Sciatic nerve (tissue), 2 donors: ENCODE measurements around the gene CYP1A1. TPM values are rescaled to one million over a fixed set of nuclear protein-coding genes. Genes with fewer than 3 reads are reported as not detected.
A peak's percentile ranks its signal among the peaks of the same experiment; 100 is the strongest.

Experiments
- ATAC-seq: fragments of 200-7000 bp; cut with Tn5 transposase; one replicate; pipeline ENCODE4 v1.9.1; 2020; ENCODE audit warnings: mild to moderate bottlenecking, moderate library complexity
- DNase-seq: peaks from one replicate; pipeline ENCODE4 v3.0.0-alpha.2; 2020; ENCODE audit warnings: low spot score
- intact Hi-C: fragments of 100-400 bp; cut with DNase I; formaldehyde crosslinking; loops from one replicate; pipeline ENCODE4 v1.14.2; 2022
- total RNA-seq: library from RNA; stranded (reverse); fragmentation: NEBNext Ultra II Directional; extraction: Animal tissue kit (Norgen Biotek cat#: 25700); gene quantifications from one replicate; pipeline ENCODE4 v1.2.1, GENCODE V29; 2021
- donor health status: DM: no; HTN: no; CAD: no.
- donor health status: DM: no; HTN: no; CAD: no.

CYP1A1 gene, protein sequence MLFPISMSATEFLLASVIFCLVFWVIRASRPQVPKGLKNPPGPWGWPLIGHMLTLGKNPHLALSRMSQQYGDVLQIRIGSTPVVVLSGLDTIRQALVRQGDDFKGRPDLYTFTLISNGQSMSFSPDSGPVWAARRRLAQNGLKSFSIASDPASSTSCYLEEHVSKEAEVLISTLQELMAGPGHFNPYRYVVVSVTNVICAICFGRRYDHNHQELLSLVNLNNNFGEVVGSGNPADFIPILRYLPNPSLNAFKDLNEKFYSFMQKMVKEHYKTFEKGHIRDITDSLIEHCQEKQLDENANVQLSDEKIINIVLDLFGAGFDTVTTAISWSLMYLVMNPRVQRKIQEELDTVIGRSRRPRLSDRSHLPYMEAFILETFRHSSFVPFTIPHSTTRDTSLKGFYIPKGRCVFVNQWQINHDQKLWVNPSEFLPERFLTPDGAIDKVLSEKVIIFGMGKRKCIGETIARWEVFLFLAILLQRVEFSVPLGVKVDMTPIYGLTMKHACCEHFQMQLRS
- 0.18 TPM for total RNA-seq

DNA sequence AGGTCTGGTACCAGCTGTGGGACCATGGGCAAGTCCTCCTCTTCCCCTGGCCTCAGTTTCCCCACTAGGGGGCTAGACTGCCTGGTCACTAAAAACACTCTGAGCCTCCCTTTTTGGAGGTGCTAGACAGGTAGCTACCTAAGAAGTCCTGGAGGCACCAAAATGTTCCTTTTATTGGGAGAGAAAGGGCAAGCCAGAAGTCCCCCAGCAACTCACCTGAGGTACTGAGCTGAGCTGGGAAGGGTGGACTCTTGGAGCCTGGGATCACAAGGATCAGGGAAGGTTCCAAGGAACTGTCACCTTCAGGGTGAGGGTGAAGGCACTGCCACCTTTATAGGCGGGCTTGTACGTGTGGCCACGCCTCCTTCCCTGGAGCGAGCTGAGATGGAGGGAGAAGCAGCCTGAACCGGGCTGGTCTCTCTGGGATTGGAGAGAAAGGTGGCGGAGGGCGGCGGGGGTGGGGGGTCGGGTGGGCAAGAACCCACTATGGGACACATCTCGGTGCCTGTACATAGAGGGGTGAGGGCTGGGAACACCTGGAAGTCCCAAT, at the start of gene CYP1A1:
Gene CYP1A1 (minus strand): TSS at position 304 of the 550 bp plus-strand sequence. CDS start 2,431 bp downstream, outside the sequence.
- intact Hi-C loops, result no loop called here
- peak; percentile 46 for ATAC-seq
- no peak for DNase-seq

DNA sequence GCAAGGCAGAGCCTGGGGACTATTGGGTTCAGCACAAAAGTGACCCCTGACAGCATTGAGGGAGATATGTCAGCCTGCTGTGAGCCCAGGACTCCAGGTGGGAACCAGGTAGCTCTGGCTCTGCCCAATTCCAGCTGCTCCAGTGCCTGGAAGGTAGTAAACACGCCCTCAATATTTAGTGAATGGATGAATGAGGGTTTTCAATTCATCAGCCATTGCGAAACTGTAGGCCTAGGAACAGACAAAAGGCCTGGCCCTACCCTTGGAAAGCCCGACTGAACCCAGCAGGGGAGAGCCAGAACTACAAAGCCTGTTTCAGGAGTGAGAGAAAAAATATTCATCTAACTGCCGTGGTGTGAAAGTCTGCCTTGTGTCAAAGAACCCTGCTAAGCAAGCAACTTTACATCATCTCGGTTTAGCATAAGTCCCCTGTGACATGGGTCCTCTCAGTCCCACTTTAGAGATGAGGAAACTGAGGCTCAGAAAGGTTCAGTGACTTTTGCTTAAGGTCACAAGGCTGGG, 48.5 kb upstream of the CYP1A1 start:
- ATAC-seq (no peak), DNase-seq (no peak)
- intact Hi-C loops, result loop anchor here (5.0 to 10.0 kb wide), 3 partner anchors 71 to 179 kb away; partner anchors contain the start of genes FAM219B and ULK3

- no peak for DNase-seq
- intact Hi-C loops, result loop anchor here (5.0 to 10.0 kb wide), 3 partner anchors 71 to 179 kb away; partner anchors contain the start of genes FAM219B and ULK3
- ATAC-seq, result no peak
These were observed 48.0 kb upstream of the CYP1A1 start for GRCh38 chr15:74773329-74773728.

DNA sequence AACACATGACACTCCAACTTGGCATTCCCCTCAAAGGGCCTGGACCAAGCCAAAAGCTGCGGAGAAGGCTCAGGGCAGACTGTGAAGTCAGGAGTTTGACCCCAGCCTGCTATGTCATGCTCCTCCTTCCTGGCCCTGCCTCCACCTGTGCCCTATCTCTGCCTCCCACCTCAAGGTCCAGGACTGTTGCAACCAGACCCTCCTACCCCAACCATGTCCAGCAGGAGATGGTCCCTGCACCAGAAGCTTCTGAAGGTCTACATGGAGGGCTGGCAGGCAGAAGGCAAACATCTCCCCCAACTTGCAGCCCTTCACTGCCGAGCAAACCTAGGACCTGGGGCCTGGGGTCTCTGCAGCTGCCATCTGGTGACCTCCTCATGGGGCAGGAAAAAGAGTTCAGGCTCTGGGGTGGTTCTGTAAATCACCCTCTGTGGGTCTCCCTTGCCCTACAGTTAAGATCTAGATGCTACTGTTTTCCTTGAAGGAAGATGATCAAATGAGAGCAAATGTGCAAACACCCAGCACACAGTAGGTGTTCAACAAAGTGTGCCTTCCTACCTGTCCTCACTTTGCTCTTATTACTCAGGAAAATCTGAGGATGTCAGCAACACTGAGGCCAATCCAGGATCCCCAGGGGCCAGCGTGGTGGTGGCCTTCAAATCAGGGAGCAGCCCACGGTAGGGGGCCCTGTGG, 45.0 kb upstream of the CYP1A1 start:
- intact Hi-C loops, result loop anchor here (2.0 to 10.0 kb wide), 4 partner anchors 30 to 182 kb away; partner anchors contain the start of genes FAM219B and ULK3
- ATAC-seq (no peak), DNase-seq (no peak)

DNA sequence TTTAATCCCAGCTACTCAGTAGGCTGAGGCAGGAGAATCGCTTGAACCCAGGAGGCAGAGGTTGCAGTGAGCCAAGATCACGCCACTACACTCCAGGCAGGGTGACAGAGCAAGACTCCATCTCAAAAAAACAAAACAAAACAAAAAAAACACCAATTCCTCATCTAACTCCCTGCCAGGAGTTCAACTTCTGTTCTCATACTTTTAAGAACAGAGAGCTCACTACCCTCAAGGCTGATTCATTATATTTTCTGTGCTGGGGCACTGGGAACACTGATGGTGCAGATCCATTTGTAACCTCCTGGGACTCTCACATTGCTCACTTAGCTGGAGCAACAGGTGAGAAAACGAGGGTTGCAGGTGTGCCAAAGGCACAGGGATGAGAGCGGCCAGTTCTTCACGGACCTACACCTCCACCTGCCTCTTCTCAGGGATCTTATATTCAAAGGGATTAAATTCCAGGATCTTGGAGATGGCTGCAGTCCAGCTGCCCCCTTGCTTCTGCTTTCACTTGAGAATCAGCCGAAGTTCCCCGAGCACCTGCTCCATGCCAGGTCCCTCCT, 44.2 kb upstream of the CYP1A1 start:
- intact Hi-C loops, result loop anchor here (2.0 to 10.0 kb wide), 6 partner anchors 31 to 387 kb away; partner anchors contain the start of genes FAM219B and ULK3
- ATAC-seq (no peak), DNase-seq (no peak)

DNA sequence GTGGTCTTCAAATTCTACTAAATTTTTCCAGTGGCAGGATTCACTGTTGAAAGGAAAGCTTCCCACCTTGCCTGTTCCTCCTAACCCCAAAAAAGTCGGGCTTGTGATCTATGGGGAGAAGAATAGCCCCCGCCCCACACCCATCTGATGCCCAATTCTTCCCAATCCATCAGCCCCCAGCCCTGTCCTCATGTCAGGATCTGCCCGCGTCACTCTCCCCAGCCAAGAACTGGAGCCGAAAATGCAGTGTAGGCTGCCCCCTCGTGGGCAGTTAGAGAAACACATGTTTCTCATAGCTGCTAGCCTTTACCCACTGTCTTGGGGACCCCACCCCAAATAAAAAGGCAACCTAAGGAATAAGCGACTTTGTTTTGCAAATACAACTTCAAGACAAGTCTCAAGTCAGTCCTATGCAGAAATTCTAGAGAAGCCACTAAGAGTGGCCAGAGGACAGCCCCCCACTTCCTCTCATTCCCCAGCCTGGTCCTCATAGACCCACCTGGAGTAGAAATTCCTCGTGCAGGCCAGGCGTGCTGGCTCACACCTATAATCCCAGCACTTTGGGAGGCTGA, 43.5 kb upstream of the CYP1A1 start:
- intact Hi-C loops, result loop anchor here (5.0 kb wide), 2 partner anchors 137 to 387 kb away; no protein-coding TSS in a partner anchor
- DNase-seq (peak; percentile 83), ATAC-seq (peak; percentile 65)

GRCh38 chr15:74768099-74768770, 42.9 kb upstream of the CYP1A1 start:
- intact Hi-C loops, result loop anchor here (5.0 kb wide), 2 partner anchors 136 to 386 kb away; no protein-coding TSS in a partner anchor
- DNase-seq (no peak), ATAC-seq (no peak)

- intact Hi-C loops, result loop anchor here (5.0 kb wide), 2 partner anchors 135 to 385 kb away; no protein-coding TSS in a partner anchor
- DNase-seq, result no peak
- no peak for ATAC-seq
These were observed 42.1 kb upstream of the CYP1A1 start for GRCh38 chr15:74767167-74768098.

- ATAC-seq (no peak), DNase-seq (no peak)
- intact Hi-C loops, result no loop called here
These were observed 38.1 kb upstream of the CYP1A1 start for GRCh38 chr15:74763416-74763815.

DNA sequence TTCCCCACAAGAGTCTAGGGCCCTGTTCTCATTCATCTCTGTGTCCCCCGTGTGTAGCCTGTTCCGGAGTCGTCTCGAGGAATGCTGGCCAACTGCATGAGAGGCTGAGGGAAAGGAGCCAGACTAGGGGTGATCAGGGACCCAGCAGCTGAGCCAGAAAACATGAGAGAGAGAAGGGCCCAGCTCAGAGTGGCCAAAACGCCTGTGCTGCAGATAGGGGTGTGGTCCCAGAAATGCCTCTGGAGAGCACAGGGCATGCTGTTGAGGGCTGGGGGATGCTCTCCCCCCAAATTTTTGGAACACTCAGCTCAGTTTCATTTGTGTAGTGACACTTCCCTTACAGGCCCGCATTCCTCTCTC, 37.4 kb upstream of the CYP1A1 start:
- intact Hi-C loops, result no loop called here
- no peak for DNase-seq
- no peak for ATAC-seq

GRCh38 chr15:74758736-74759135, 33.4 kb upstream of the CYP1A1 start:
- no peak for ATAC-seq

GRCh38 chr15:74754593-74755215, 29.4 kb upstream of the CYP1A1 start:
- DNase-seq (no peak), ATAC-seq (no peak)
- intact Hi-C loops, result no loop called here

More at GRCh38 chr15:74758736-74759135, 33.4 kb upstream of the CYP1A1 start:
- no peak for DNase-seq
- intact Hi-C loops, result no loop called here

GRCh38 chr15:74752531-74752930, 27.2 kb upstream of the CYP1A1 start:
- ATAC-seq (no peak), DNase-seq (no peak)
- intact Hi-C loops, result no loop called here

- ATAC-seq (no peak), DNase-seq (no peak)
- intact Hi-C loops, result no loop called here
These were observed 26.7 kb upstream of the CYP1A1 start for GRCh38 chr15:74752011-74752410.

GRCh38 chr15:74750751-74751150, 25.4 kb upstream of the CYP1A1 start:
- ATAC-seq (no peak), DNase-seq (no peak)
- intact Hi-C loops, result no loop called here

- intact Hi-C loops, result no loop called here
- peak; percentile 28 for ATAC-seq
- DNase-seq, result no peak
These were observed 24.5 kb upstream of the CYP1A1 start for GRCh38 chr15:74749832-74750231.
